ENCODE data around the gene TAF11. TPM values are rescaled to one million over a fixed set of nuclear protein-coding genes. Genes with fewer than 3 reads are reported as not detected.

The TAF11 gene
- total and polyA plus RNA-seq, 2 of the 8 experiments (the other 6 are each of a cell fraction or from before 2014, with no cell fraction given), result 38.2 to 48.6 TPM

DNA sequence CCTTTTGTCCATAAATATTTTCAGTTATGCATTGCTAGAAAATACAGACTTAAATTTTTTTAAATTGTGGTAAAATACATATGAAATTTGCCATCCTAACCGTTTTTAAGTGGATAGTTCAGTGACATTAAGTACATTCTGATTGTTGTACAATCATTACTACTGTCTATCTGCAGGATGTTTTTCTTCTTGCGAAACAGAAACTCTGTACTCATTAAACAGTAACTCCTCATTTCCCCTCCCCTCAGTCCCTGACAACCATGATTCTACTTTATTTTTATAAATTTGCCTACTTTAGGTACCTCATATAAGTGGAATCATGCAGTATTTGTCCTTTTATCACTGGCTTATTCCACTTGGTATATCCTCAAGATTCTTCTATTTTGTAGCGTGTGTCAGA lies 21.3 kb downstream of the TAF11 start:
- ChIA-PET CTCF (ENCODE audit: partially characterized antibody) (no interaction called here), POLR2A (ENCODE audit: partially characterized antibody) (no interaction called here)
- Histone ChIP-seq H3K27me3 (replicated peaks in 1 of 4; ENCODE audit: control insufficient read depth in 3 of 4, extremely low read depth in 1 of 4, insufficient read depth in 3 of 4, low read length in 3 of 4) (no peaks in the 10 kb centered on the region), H3K14ac (ENCODE audit: insufficient read length) (no peak overlapping the region), H3K79me1 (ENCODE audit: low read depth, low read length) (no peaks in the 10 kb centered on the region), H3K23ac (ENCODE audit: insufficient read length) (no peak overlapping the region), H3K4me3 (ENCODE audit: extremely low read depth in 1 of 4, insufficient read depth in 2 of 4, low read depth in 3 of 4, low read length in 4 of 4) (no peak overlapping the region), H2BK5ac (ENCODE audit: low read depth, low read length) (no peak overlapping the region), H2BK12ac (ENCODE audit: low read depth, low read length) (no peak overlapping the region), H4K5ac (ENCODE audit: insufficient read length, low read depth, low read length) (no peak overlapping the region), H4K91ac (replicated peaks; ENCODE audit: insufficient read length, low read length) (no peak overlapping the region), H4K20me1 (replicated peaks in 1 of 2; ENCODE audit: control insufficient read depth in 1 of 2, insufficient read depth in 2 of 2, low read length in 2 of 2) (no peaks in the 10 kb centered on the region), H3K23me2 (ENCODE audit: low read depth, low read length) (no peaks in the 10 kb centered on the region), H3K4ac (replicated peaks; ENCODE audit: insufficient read length, low read depth, low read length) (no peak overlapping the region), H2AK5ac (ENCODE audit: low read depth, low read length) (no peak overlapping the region), H3K4me1 (replicated peaks in 1 of 4; ENCODE audit: control insufficient read depth in 3 of 4, insufficient read depth in 4 of 4, low read length in 3 of 4) (no peaks in the 10 kb centered on the region), H3K56ac (replicated peaks; ENCODE audit: insufficient read length, low read depth, low read length) (no peak overlapping the region), H2BK15ac (ENCODE audit: low read length) (no peak overlapping the region), H2BK20ac (ENCODE audit: low read length) (no peak overlapping the region), H3K9ac (replicated peaks in 1 of 4; ENCODE audit: extremely low read depth in 1 of 4, low read depth in 3 of 4, low read length in 3 of 4) (no peak overlapping the region), H3K79me2 (ENCODE audit: control insufficient read depth in 1 of 2, insufficient read depth in 2 of 2, low read length in 2 of 2) (0 out of 4 replicates have a peak, but pooled peaks cover 0 to 1% of the 10 kb centered on the region in 2 experiments), H2AFZ (ENCODE audit: low read length) (no peak overlapping the region), H3K18ac (ENCODE audit: extremely low read depth, low read length) (no peak overlapping the region), H3K4me2 (ENCODE audit: insufficient read depth in 1 of 2, low read depth in 2 of 2, low read length in 2 of 2) (no peak overlapping the region), H3K9me3 (ENCODE audit: insufficient read depth in 2 of 2, low read depth in 1 of 2, low read length in 1 of 2) (no peaks in the 10 kb centered on the region), H2BK120ac (replicated peaks; ENCODE audit: low read depth, low read length) (no peak overlapping the region), H3K27ac (ENCODE audit: low read depth, low read length) (no peak overlapping the region), H4K8ac (ENCODE audit: extremely low read depth, insufficient read depth, low read length) (no peak overlapping the region), H3K36me3 (ENCODE audit: control insufficient read depth in 2 of 4, insufficient read depth in 4 of 4, low read length in 3 of 4) (peaks cover 6 to 44% (median 15%) of the 10 kb centered on the region in 4 experiments; a peak in 6 of 8 replicates)
- 79% methylated on average over 3 of the region's 3 CpGs; no CpG with 5 or more reads in 1 of the 2 experiments for WGBS, 2 experiments (ENCODE audit: extremely low coverage in 1 of 2, insufficient coverage in 1 of 2, insufficient read length in 1 of 2, insufficient replicate concordance in 2 of 2, low coverage in 1 of 2, low lambda C conversion rate in 2 of 2, missing lambda C conversion rate in 1 of 2)
- FAIRE-seq (no peak), DNase-seq (ENCODE audit: low read depth in 1 of 2, low spot score in 2 of 2) (no peak)
- no peak for TF ChIP-seq CBX5 (IDR thresholded peaks at IDR 0.05; ENCODE audit: low read depth, low read length)
- no peak for TF ChIP-seq BACH1 (IDR thresholded peaks at IDR 0.05; ENCODE audit: low read length)
- no peak for TF ChIP-seq KDM5A (IDR thresholded peaks at IDR 0.05; ENCODE audit: low read length)
- TF ChIP-seq JUN (IDR thresholded peaks at IDR 0.05; ENCODE audit: low read depth, low read length), result no peak
- no peak for TF ChIP-seq SP2 (IDR thresholded peaks at IDR 0.05; ENCODE audit: low read length)
- no peak for TF ChIP-seq CHD2 (IDR thresholded peaks at IDR 0.05; ENCODE audit: low read length)
- TF ChIP-seq CREB1 (IDR thresholded peaks at IDR 0.05), result no peak
- no peak for TF ChIP-seq RNF2 (IDR thresholded peaks at IDR 0.05; ENCODE audit: borderline replicate concordance, low read depth, low read length, missing control alignments, poor library complexity, severe bottlenecking)
- no peak for TF ChIP-seq SP4 (IDR thresholded peaks at IDR 0.05; ENCODE audit: low read length)
- TF ChIP-seq PHF8 (conservative IDR thresholded peaks at IDR 0.05; ENCODE audit: low read depth, low read length), result no peak
- TF ChIP-seq KDM1A (IDR thresholded peaks at IDR 0.05; ENCODE audit: borderline replicate concordance, low read length), result no peak
- TF ChIP-seq NRF1 (IDR thresholded peaks at IDR 0.05; ENCODE audit: low read depth, low read length), result no peak
